Peyer's patch (tissue), 4 donors: Measurements from ENCODE around the gene CCDC120. TPM values are rescaled to one million over a fixed set of nuclear protein-coding genes. Genes with fewer than 3 reads are reported as not detected.

Source experiments
- DNase-seq, 3 donors: peaks; one replicate each; pipeline ENCODE4 v3.0.0-alpha.2; 2017 to 2019
- H3K27ac ChIP-seq, 4 donors: fragments of 200-600 bp; sonication (generic); one replicate each; pipeline ENCODE4 v1.5.1; 2016 to 2019
- H3K27me3 ChIP-seq, 2 donors: fragments of 200-600 bp; sonication (generic); one replicate each; pipeline ENCODE4 v1.5.1; 2019
- H3K36me3 ChIP-seq, 3 donors: fragments of 200-600 bp; sonication (generic); one replicate each; pipeline ENCODE4 v1.5.1; 2016 to 2019
- H3K4me1 ChIP-seq, 4 donors: fragments of 200-600 bp; sonication (generic); one replicate each; pipeline ENCODE4 v1.5.1; 2016 to 2019
- H3K4me3 ChIP-seq, 4 donors: fragments of 200-600 bp; sonication (generic); 1 replicate in 3 of 4; 2 replicates in 1 of 4; pipeline ENCODE4 v1.5.1; 2016 to 2019; ENCODE audit warnings: mild to moderate bottlenecking in 1 of 4
- H3K9me3 ChIP-seq, 4 donors: fragments of 200-600 bp; sonication (generic); one replicate each; pipeline ENCODE4 v1.5.1; 2016 to 2019; ENCODE audit warnings: mild to moderate bottlenecking in 1 of 4
- POLR2A ChIP-seq, 2 donors: fragments of 450-650 bp; IDR thresholded peaks; one replicate each; pipeline ENCODE4 v1.5.1; 2017; ENCODE audit warnings: antibody characterized with exemption in 2 of 2, mild to moderate bottlenecking in 2 of 2, moderate library complexity in 2 of 2
- total RNA-seq, 4 donors: library from RNA; depleted of rRNA; stranded (reverse); fragments of >200 nt; gene quantifications; one replicate each; pipeline ENCODE4 v1.1.0, GENCODE V29; 2016
- TF ChIP-seq, protein P1 (sequence below), 6 experiments: fragments of 450-650 bp in 4 of 6; fragments of 200-600 bp in 2 of 6; sonication (generic) in 1 of 6; IDR thresholded peaks; one replicate each; pipeline ENCODE4 v1.5.1; 2017 to 2019; ENCODE audit warnings: antibody characterized with exemption in 6 of 6, mild to moderate bottlenecking in 3 of 6, moderate library complexity in 1 of 6

Gene CCDC120
- total RNA-seq, 4 donors from 2014 or later, result 13.8 to 39.1 (median 24.5) TPM; not detected in 1

DNA sequence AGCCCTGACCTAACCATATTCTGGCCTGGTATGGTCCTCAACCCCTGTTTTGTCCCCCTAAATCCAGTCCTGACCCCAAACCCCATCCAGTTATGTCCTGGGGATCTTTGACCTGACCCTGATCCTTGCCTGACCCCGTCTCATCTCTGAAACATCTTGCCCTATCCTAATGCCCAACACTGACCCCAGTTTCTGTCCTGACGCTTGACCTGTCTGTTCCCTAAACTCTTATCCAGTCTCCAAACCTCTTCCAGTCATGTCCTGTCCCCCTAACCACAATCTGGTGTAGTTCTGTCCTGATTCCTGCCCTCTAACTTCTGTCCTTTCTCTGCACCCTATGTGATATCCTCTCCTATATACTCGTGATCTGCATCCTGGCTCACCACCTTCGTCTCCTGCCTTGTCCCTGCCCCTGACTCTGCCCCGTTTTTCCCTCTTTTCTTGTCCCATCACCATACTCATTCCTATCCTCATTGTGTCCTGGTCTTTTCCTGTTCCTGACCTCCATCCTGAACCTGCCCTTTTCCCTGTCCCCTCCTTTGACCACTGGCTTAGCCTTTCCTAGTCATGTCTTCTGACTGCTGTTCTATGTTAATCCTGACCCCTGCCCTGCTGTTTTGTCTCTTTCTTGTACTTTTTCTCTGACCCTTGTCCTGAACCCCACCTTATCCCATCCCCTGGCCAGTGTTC is 4.6 kb upstream of the CCDC120 start:
- no peaks in the 10 kb centered on the region for H3K9me3 ChIP-seq
- H3K4me3 ChIP-seq, result peak overlapping the region; percentile 61 to 70 (median 66)
- no peak for TF ChIP-seq POLR2A (IDR thresholded peaks at IDR 0.05)
- TF ChIP-seq, protein P1, sequence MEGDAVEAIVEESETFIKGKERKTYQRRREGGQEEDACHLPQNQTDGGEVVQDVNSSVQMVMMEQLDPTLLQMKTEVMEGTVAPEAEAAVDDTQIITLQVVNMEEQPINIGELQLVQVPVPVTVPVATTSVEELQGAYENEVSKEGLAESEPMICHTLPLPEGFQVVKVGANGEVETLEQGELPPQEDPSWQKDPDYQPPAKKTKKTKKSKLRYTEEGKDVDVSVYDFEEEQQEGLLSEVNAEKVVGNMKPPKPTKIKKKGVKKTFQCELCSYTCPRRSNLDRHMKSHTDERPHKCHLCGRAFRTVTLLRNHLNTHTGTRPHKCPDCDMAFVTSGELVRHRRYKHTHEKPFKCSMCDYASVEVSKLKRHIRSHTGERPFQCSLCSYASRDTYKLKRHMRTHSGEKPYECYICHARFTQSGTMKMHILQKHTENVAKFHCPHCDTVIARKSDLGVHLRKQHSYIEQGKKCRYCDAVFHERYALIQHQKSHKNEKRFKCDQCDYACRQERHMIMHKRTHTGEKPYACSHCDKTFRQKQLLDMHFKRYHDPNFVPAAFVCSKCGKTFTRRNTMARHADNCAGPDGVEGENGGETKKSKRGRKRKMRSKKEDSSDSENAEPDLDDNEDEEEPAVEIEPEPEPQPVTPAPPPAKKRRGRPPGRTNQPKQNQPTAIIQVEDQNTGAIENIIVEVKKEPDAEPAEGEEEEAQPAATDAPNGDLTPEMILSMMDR (IDR thresholded peaks at IDR 0.05), result no peak
- H3K4me1 ChIP-seq, result no peaks in the 10 kb centered on the region
- no peaks in the 10 kb centered on the region for H3K36me3 ChIP-seq
- DNase-seq, result no peak
- no peaks in the 10 kb centered on the region for H3K27me3 ChIP-seq
- H3K27ac ChIP-seq, result peak overlapping the region; percentile 78 to 87 (median 84)

GRCh38 chrX:49059201-49059600 is 402 bp downstream of the CCDC120 start:
- no peaks in the 10 kb centered on the region for H3K4me1 ChIP-seq
- no peaks in the 10 kb centered on the region for H3K27me3 ChIP-seq
- H3K36me3 ChIP-seq, result no peaks in the 10 kb centered on the region
- DNase-seq, result no peak
- H3K9me3 ChIP-seq, result no peaks in the 10 kb centered on the region
- H3K27ac ChIP-seq, result peak overlapping the region in 3 of 4 donors; percentile 59 to 86 (median 72)
- TF ChIP-seq, protein P1 (IDR thresholded peaks at IDR 0.05), result no peak
- TF ChIP-seq POLR2A (IDR thresholded peaks at IDR 0.05), result no peak
- peak overlapping the region in 3 of 4 donors; percentile 15 to 59 (median 48) for H3K4me3 ChIP-seq

- DNase-seq, result peak in 2 of 3 donors; percentile 58 to 71
- Histone ChIP-seq H3K27me3 (no peaks in the 10 kb centered on the region), H3K36me3 (no peaks in the 10 kb centered on the region), H3K4me3 (peak overlapping the region in 3 of 4 donors; percentile 15 to 59 (median 48)), H3K27ac (peak overlapping the region in 3 of 4 donors; percentile 59 to 86 (median 72)), H3K9me3 (no peaks in the 10 kb centered on the region), H3K4me1 (no peaks in the 10 kb centered on the region)
- TF ChIP-seq POLR2A (IDR thresholded peaks at IDR 0.05), result peak in 1 of 2 donors; percentile 60
- TF ChIP-seq, protein P1 (IDR thresholded peaks at IDR 0.05), result no peak
These were observed 884 bp downstream of the CCDC120 start for GRCh38 chrX:49059681-49060085.

- DNase-seq, result peak in 1 of 3 donors; percentile 57
- H3K9me3 ChIP-seq, result no peaks in the 10 kb centered on the region
- H3K27me3 ChIP-seq, result no peaks in the 10 kb centered on the region
- peak overlapping the region in 2 of 4 donors; percentile 27 to 55 for H3K27ac ChIP-seq
- no peaks in the 10 kb centered on the region for H3K4me1 ChIP-seq
- no peak overlapping the region for H3K4me3 ChIP-seq
- no peaks in the 10 kb centered on the region for H3K36me3 ChIP-seq
- TF ChIP-seq POLR2A (IDR thresholded peaks at IDR 0.05), result peak in 1 of 2 donors; percentile 33
- TF ChIP-seq, protein P1 (IDR thresholded peaks at IDR 0.05), result no peak
These were observed 2.1 kb downstream of the CCDC120 start for GRCh38 chrX:49060914-49061313.

DNA sequence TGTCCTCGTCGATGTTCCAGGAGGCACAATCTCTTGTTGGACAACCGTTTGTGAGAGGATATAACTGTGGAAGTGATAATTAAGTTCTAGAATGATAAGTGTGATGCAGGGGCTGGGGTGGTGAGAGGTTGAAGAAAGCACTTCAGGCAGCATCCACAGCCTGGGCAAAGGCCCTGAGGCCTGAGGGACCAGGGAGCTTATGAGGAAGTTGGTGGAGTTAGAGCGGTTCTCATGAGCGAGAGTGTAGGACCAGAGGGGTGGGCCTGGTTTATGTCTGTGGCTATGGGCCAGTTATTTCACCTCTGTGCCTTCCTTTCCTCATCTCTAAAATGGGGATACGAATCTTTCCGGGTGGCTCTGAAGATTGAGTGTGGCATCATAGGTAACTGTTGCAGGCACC is 2.7 kb downstream of the CCDC120 start:
- Histone ChIP-seq H3K27me3 (no peaks in the 10 kb centered on the region), H3K9me3 (no peaks in the 10 kb centered on the region), H3K4me3 (no peak overlapping the region), H3K4me1 (no peaks in the 10 kb centered on the region), H3K27ac (peak overlapping the region in 1 of 4 donors; percentile 55), H3K36me3 (no peaks in the 10 kb centered on the region)
- no peak for DNase-seq
- TF ChIP-seq, protein P1 (IDR thresholded peaks at IDR 0.05), result no peak
- no peak for TF ChIP-seq POLR2A (IDR thresholded peaks at IDR 0.05)
